ENCODE results near the gene UNC50. TPM values are rescaled to one million over a fixed set of nuclear protein-coding genes. Genes with fewer than 3 reads are reported as not detected.
"Not testable (repeated sequence)": the region's sequence is repeated elsewhere in the genome, so short reads cannot be mapped to it uniquely, and the experiment has no call there.

Gene UNC50
- total RNA-seq, 4 donors from 2014 or later: 40.3 to 55.7 (median 46.0) TPM

DNA sequence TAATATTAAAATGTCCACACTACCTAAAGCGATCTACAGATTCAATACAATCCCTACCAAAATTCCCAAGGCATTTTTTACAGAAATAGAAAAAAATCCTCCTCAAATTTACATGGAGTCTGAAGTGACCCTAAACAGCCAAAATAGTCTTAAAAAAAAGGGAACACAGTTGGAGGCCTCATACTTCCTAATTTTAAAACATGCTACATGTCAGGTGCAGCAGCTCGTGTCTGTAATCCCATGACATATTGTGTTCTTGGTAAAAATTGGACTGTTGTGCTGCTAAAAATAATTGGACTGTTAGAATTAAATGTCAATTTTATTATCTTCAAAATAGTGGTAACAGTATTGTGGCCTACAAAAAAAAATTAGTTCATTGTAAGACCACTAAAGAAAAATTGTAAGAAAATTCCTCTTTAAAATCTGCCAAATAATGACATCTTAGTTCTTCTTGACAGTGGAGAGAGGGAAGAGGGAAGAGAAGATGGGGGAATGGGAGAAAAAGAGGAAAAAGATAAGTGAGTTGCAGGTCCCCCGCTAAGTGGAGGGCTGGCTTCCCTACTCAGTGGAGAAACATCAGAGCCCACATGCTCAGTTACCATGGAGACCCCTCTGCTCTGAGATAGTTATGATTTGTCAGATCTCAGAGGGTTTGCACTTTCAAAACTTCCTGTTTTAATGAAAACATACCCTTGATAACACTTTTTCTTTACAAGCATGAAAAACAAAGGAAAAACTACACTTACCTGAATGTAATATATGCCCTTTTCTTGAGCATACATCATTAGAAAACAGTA is 46.5 kb downstream of the UNC50 start:
- no peak for ATAC-seq
- H3K4me1 ChIP-seq: no peaks in the 10 kb centered on the region
- no peak overlapping the region for H3K27ac ChIP-seq
- 72 to 78% methylated on average over 3 of the region's 3 CpGs for WGBS, 2 donors (ENCODE audit: low coverage in 1 of 2)
- no peaks in the 10 kb centered on the region for H3K36me3 ChIP-seq
- H3K4me3 ChIP-seq: no peak overlapping the region
- no peaks in the 10 kb centered on the region for H3K9me3 ChIP-seq
- TF ChIP-seq POLR2A (IDR thresholded peaks at IDR 0.05) (no peak), POLR2AphosphoS5 (IDR thresholded peaks at IDR 0.05) (no peak), EP300 (IDR thresholded peaks at IDR 0.05) (no peak)
- TF ChIP-seq, protein P1, sequence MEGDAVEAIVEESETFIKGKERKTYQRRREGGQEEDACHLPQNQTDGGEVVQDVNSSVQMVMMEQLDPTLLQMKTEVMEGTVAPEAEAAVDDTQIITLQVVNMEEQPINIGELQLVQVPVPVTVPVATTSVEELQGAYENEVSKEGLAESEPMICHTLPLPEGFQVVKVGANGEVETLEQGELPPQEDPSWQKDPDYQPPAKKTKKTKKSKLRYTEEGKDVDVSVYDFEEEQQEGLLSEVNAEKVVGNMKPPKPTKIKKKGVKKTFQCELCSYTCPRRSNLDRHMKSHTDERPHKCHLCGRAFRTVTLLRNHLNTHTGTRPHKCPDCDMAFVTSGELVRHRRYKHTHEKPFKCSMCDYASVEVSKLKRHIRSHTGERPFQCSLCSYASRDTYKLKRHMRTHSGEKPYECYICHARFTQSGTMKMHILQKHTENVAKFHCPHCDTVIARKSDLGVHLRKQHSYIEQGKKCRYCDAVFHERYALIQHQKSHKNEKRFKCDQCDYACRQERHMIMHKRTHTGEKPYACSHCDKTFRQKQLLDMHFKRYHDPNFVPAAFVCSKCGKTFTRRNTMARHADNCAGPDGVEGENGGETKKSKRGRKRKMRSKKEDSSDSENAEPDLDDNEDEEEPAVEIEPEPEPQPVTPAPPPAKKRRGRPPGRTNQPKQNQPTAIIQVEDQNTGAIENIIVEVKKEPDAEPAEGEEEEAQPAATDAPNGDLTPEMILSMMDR (IDR thresholded peaks at IDR 0.05): no peak
- no peaks in the 10 kb centered on the region for H3K27me3 ChIP-seq

DNA sequence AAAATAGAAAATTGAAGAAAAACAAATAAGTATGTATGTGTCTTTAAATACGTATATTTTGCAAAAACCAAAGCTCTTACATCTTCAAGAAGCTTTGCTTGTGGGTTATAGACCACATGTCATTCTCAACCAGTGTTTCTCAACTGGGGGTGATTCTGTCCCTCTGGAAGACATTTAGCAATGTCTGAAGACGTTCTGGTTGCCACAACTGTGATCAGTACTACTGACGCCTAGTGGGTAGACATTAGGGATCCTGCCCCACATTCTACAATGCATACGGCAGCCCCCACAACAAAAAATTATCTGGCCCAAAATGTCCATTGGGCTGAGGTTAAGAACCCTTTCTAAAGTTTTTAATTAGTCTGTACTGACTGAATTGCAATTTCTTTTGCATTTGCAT is 48.4 kb downstream of the UNC50 start:
- no peaks in the 10 kb centered on the region for H3K4me1 ChIP-seq
- peaks cover 0 to 4% (median 0%) of the 10 kb centered on the region in 3 donors for H3K9me3 ChIP-seq
- peaks cover 0 to 11% of the 10 kb centered on the region in 2 donors for H3K36me3 ChIP-seq
- ATAC-seq: no peak
- TF ChIP-seq EP300 (IDR thresholded peaks at IDR 0.05) (no peak), POLR2A (IDR thresholded peaks at IDR 0.05) (no peak), POLR2AphosphoS5 (IDR thresholded peaks at IDR 0.05) (no peak)
- TF ChIP-seq, protein P1 (IDR thresholded peaks at IDR 0.05): no peak
- H3K27me3 ChIP-seq: no peaks in the 10 kb centered on the region
- H3K27ac ChIP-seq: no peak overlapping the region
- WGBS, 2 donors (ENCODE audit: low coverage in 1 of 2): 76 to 95% methylated on average over 4 of the region's 4 CpGs
- H3K4me3 ChIP-seq: no peak overlapping the region

DNA sequence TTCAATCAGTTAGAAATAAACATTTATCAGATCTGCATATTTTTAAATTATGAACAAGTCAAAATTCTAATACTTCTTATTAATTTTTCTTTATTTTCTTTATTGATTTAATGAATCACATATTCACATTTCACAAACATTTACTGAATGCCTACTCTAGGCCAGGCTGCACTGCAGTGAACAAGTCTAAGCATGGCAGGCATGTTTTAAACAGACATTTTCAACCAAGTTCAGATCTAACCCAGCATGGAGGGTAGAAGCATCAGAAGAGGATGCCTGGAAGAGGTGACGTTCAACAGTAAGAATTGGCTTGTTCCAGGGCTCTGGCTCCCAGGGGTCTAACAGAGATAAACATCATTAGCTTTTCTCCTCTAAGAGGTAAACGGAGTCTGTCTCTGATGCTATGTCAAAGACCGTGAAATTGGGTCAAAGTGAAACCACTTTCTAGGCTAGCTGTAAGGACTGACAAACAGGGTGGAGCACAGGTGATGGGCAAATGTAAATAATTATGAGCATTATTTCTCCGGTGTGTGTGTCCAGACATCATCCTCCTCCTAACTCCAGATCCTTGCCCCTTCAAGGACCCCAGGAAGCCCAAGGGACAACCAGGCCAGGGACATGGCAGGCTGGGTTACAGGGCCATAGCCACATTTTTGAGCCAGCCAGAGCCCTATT is 50.6 kb downstream of the UNC50 start:
- Histone ChIP-seq H3K9me3 (peaks cover 0 to 4% (median 0%) of the 10 kb centered on the region in 3 donors), H3K27me3 (no peaks in the 10 kb centered on the region), H3K4me3 (no peak overlapping the region), H3K27ac (no peak overlapping the region), H3K36me3 (peaks cover 0 to 11% of the 10 kb centered on the region in 2 donors), H3K4me1 (no peaks in the 10 kb centered on the region)
- WGBS, 2 donors (ENCODE audit: low coverage in 1 of 2): 93 to 94% methylated on average over 3 to 4 of the region's 4 CpGs
- no peak for ATAC-seq
- TF ChIP-seq POLR2A (IDR thresholded peaks at IDR 0.05): no peak
- no peak for TF ChIP-seq POLR2AphosphoS5 (IDR thresholded peaks at IDR 0.05)
- TF ChIP-seq, protein P1 (IDR thresholded peaks at IDR 0.05): no peak
- TF ChIP-seq EP300 (IDR thresholded peaks at IDR 0.05): no peak

DNA sequence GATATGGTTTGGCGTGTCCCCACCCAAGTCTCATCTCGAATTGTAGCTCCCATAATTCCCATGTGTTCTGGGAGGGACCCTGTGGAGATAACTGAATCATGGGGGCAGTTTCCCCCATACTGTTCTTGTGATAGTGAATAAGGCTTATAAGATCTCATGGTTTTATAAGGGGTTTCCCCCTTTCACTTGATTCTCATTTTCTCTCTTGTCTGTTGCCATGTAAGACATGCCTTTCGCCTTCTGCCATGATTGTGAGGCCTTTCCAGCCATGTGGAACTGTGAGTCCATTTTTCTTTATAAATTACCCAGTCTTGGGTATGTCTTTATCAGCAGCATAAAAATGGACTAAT is 51.1 kb downstream of the UNC50 start:
- H3K9me3 ChIP-seq, H3K4me1 ChIP-seq, H3K27ac ChIP-seq, ATAC-seq, H3K4me3 ChIP-seq, H3K27me3 ChIP-seq: not testable (repeated sequence)
- WGBS, 2 donors (ENCODE audit: low coverage in 1 of 2): 83 to 97% methylated on average over 2 to 3 of the region's 3 CpGs
- peaks cover 0 to 11% of the 10 kb centered on the region in 2 donors for H3K36me3 ChIP-seq

DNA sequence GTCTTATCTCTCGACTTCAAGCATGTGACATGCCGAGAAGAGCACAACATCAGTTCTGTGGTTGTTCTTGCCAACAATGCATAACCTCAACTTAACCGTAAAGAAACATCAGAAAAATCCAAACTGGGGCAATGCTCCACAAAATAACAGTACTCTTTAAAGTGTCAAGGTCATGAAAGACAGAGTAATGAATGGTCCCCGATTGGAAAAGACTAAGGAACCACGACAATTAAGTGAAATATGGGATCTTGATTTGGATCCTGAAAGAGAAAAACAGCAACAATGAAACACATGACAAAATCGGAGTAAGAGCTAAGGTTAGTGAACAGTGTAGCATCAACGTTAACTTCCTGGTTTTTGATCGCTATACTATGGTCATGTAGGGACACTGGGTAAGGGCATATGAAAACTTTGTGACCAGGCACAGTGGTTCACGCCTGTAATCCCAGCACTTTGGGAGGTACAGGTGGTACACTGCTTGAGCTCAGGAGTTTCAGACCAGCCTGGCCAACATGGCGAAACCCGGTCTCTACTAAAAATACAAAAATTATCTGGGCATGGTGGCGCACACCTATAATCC is 55.2 kb downstream of the UNC50 start:
- WGBS, 2 donors (ENCODE audit: low coverage in 1 of 2): 85 to 89% methylated on average over 9 to 11 of the region's 12 CpGs

More for the DNA sequence above, 55.2 kb downstream of the UNC50 start:
- H3K4me1 ChIP-seq: no peaks in the 10 kb centered on the region
- ATAC-seq: no peak
- H3K4me3 ChIP-seq: no peak overlapping the region
- no peaks in the 10 kb centered on the region for H3K27me3 ChIP-seq
- peaks cover 0 to 34% of the 10 kb centered on the region in 2 donors for H3K36me3 ChIP-seq
- H3K9me3 ChIP-seq: peaks cover 0 to 4% (median 0%) of the 10 kb centered on the region in 3 donors
- H3K27ac ChIP-seq: no peak overlapping the region
- no peak for TF ChIP-seq EP300 (IDR thresholded peaks at IDR 0.05)
- TF ChIP-seq POLR2AphosphoS5 (IDR thresholded peaks at IDR 0.05): no peak
- TF ChIP-seq, protein P1 (IDR thresholded peaks at IDR 0.05): no peak
- no peak for TF ChIP-seq POLR2A (IDR thresholded peaks at IDR 0.05)

Data from gastroesophageal sphincter (tissue), 4 donors.